CD4-positive, alpha-beta T cell (primary cell): Measurements from ENCODE around the gene ZNF860. TPM values are rescaled to one million over a fixed set of nuclear protein-coding genes. Genes with fewer than 3 reads are reported as not detected.

Experiments used
- ATAC-seq: fragments of 200-7000 bp; cut with Tn5 transposase; one replicate; pipeline ENCODE4 v1.10.0; 2022; ENCODE audit warnings: mild to moderate bottlenecking; ENCODE audit not compliant: poor library complexity
- CTCF ChIA-PET: fragments of 350-600 bp; sonication (Branson Sonifier 250); formaldehyde crosslinking; loops from one replicate; lab custom pipeline; 2021; ENCODE audit warnings: antibody characterized with exemption, inconsistent platforms; lab: Charles Lee
- POLR2A ChIA-PET: fragments of 350-600 bp; sonication (Branson Sonifier 250); formaldehyde crosslinking; loops from one replicate; lab custom pipeline; 2021; ENCODE audit warnings: antibody characterized with exemption, inconsistent platforms; lab: Charles Lee
- DNase-seq, 14 experiments: peaks; one replicate each; pipeline ENCODE4 v3.0.0-alpha.2; 2013 to 2020; ENCODE audit warnings: mixed read lengths in 2 of 14
- H3K27ac ChIP-seq, 2 donors: one replicate each; pipeline versions ENCODE4 v1.5.1 to v1.7.0; 2013; ENCODE audit warnings: low read length in 2 of 2, low read depth in 1 of 2, mild to moderate bottlenecking in 1 of 2
- H3K27me3 ChIP-seq, 2 experiments: 1 replicate in 1 of 2; 2 replicates in 1 of 2; pipeline versions ENCODE4 v1.6.1 to v1.7.0; 2013; ENCODE audit warnings: low read length in 2 of 2, control low read depth in 1 of 2, mild to moderate bottlenecking in 1 of 2, moderate library complexity in 1 of 2; ENCODE audit not compliant: insufficient read depth in 2 of 2, control insufficient read depth in 1 of 2
- H3K36me3 ChIP-seq: one replicate; pipeline ENCODE4 v1.6.1; 2013; ENCODE audit warnings: low read length, control low read depth; ENCODE audit not compliant: insufficient read depth
- H3K4me1 ChIP-seq: one replicate; pipeline ENCODE4 v1.6.1; 2013; ENCODE audit warnings: low read length, control low read depth; ENCODE audit not compliant: insufficient read depth
- H3K4me3 ChIP-seq: one replicate; pipeline ENCODE4 v1.5.1; 2013; ENCODE audit warnings: mild to moderate bottlenecking, low read length, moderate library complexity
- H3K9me3 ChIP-seq, 2 experiments: 1 replicate in 1 of 2; 2 replicates in 1 of 2; pipeline versions ENCODE4 v1.6.1 to v1.7.0; 2013; ENCODE audit warnings: low read length in 2 of 2, mild to moderate bottlenecking in 2 of 2, control low read depth in 1 of 2, moderate library complexity in 1 of 2; ENCODE audit not compliant: control insufficient read depth in 1 of 2, insufficient read depth in 1 of 2
- H3K27ac Mint-ChIP-seq: one replicate; pipeline ENCODE4 v1.8.0; 2020; ENCODE audit warnings: mixed read lengths
- H3K27me3 Mint-ChIP-seq: one replicate; pipeline ENCODE4 v1.8.0; 2021; ENCODE audit warnings: mixed read lengths
- H3K36me3 Mint-ChIP-seq: one replicate; pipeline ENCODE4 v1.8.0; 2021; ENCODE audit warnings: low read depth, mixed read lengths
- H3K4me1 Mint-ChIP-seq: one replicate; pipeline ENCODE4 v1.8.0; 2021; ENCODE audit warnings: low read depth, mixed read lengths
- H3K4me3 Mint-ChIP-seq: one replicate; pipeline ENCODE4 v1.8.0; 2020; ENCODE audit warnings: mild to moderate bottlenecking, mixed read lengths
- H3K9me3 Mint-ChIP-seq: one replicate; pipeline ENCODE4 v1.8.0; 2020; ENCODE audit warnings: mixed read lengths
- CTCF ChIP-seq: fragments of 200-600 bp; IDR thresholded peaks from one replicate; pipeline ENCODE4 v1.8.0; 2022; ENCODE audit warnings: antibody characterized with exemption, mild to moderate bottlenecking
- intact Hi-C, 2 experiments: fragments of 100-400 bp; cut with DNase I in 1 of 2; cut with micrococcal nuclease in 1 of 2; formaldehyde crosslinking; loops; one replicate each; pipeline versions ENCODE4 v1.15.1 to v1.9.0; 2023 to 2025; cut with DNase I, micrococcal nuclease
- total RNA-seq, 174 experiments: library from RNA in 2 of 174; stranded (reverse) in 2 of 174; gene quantifications; one replicate each; pipeline ENCODE4 v1.2.3 and lab custom pipeline; 2021 to 2026

The ZNF860 gene
- total RNA-seq, 2 experiments from 2014 or later: not detected

GRCh38 chr3:31934866-31935265 is 46.7 kb upstream of the ZNF860 start:
- ChIA-PET CTCF (no interaction called here), POLR2A (no interaction called here)
- no peak overlapping the region for H3K27ac Mint-ChIP-seq
- intact Hi-C loops: no loop called here
- no peaks in the 10 kb centered on the region for H3K36me3 Mint-ChIP-seq
- H3K36me3 ChIP-seq: no peaks in the 10 kb centered on the region
- no peak overlapping the region for H3K4me3 ChIP-seq
- DNase-seq (no peak), ATAC-seq (no peak)
- H3K27me3 Mint-ChIP-seq: no peaks in the 10 kb centered on the region
- peaks cover 0 to 3% of the 10 kb centered on the region in 2 experiments for H3K27me3 ChIP-seq
- H3K4me3 Mint-ChIP-seq: no peak overlapping the region
- no peaks in the 10 kb centered on the region for H3K9me3 ChIP-seq
- no peaks in the 10 kb centered on the region for H3K4me1 ChIP-seq
- H3K4me1 Mint-ChIP-seq: no peaks in the 10 kb centered on the region
- H3K27ac ChIP-seq: no peak overlapping the region
- H3K9me3 Mint-ChIP-seq: no peaks in the 10 kb centered on the region
- no peak for TF ChIP-seq CTCF

GRCh38 chr3:31936420-31937060 is 45.0 kb upstream of the ZNF860 start:
- no peak overlapping the region for H3K4me3 ChIP-seq
- Mint-ChIP-seq H3K9me3 (no peaks in the 10 kb centered on the region), H3K4me3 (no peak overlapping the region), H3K36me3 (no peaks in the 10 kb centered on the region), H3K4me1 (no peaks in the 10 kb centered on the region), H3K27me3 (peaks cover 5% of the 10 kb centered on the region), H3K27ac (no peak overlapping the region)
- POLR2A ChIA-PET: no interaction called here
- intact Hi-C loops: no loop called here
- no peaks in the 10 kb centered on the region for H3K4me1 ChIP-seq
- DNase-seq (no peak), ATAC-seq (no peak)
- H3K9me3 ChIP-seq: no peaks in the 10 kb centered on the region
- no peak for TF ChIP-seq CTCF
- no peak overlapping the region for H3K27ac ChIP-seq
- CTCF ChIA-PET: no interaction called here
- H3K36me3 ChIP-seq: no peaks in the 10 kb centered on the region
- H3K27me3 ChIP-seq: peaks cover 0 to 7% of the 10 kb centered on the region in 2 experiments

GRCh38 chr3:31937225-31937624 is 44.3 kb upstream of the ZNF860 start:
- Histone ChIP-seq H3K4me1 (no peaks in the 10 kb centered on the region), H3K4me3 (no peak overlapping the region), H3K27me3 (peaks cover 0 to 8% of the 10 kb centered on the region in 2 experiments), H3K27ac (no peak overlapping the region), H3K9me3 (no peaks in the 10 kb centered on the region), H3K36me3 (no peaks in the 10 kb centered on the region)
- ATAC-seq (no peak), DNase-seq (no peak)
- POLR2A ChIA-PET: no interaction called here
- CTCF ChIA-PET: no interaction called here
- no peaks in the 10 kb centered on the region for H3K4me1 Mint-ChIP-seq
- no peak for TF ChIP-seq CTCF
- H3K27me3 Mint-ChIP-seq: peaks cover 5% of the 10 kb centered on the region
- H3K9me3 Mint-ChIP-seq: no peaks in the 10 kb centered on the region
- no peak overlapping the region for H3K4me3 Mint-ChIP-seq
- intact Hi-C loops: no loop called here
- H3K27ac Mint-ChIP-seq: no peak overlapping the region
- H3K36me3 Mint-ChIP-seq: no peaks in the 10 kb centered on the region
